ENCODE results near the gene ZNF92.
"Not testable (repeated sequence)": the region's sequence is repeated elsewhere in the genome, so short reads cannot be mapped to it uniquely, and the experiment has no call there.

The ZNF92 gene

DNA sequence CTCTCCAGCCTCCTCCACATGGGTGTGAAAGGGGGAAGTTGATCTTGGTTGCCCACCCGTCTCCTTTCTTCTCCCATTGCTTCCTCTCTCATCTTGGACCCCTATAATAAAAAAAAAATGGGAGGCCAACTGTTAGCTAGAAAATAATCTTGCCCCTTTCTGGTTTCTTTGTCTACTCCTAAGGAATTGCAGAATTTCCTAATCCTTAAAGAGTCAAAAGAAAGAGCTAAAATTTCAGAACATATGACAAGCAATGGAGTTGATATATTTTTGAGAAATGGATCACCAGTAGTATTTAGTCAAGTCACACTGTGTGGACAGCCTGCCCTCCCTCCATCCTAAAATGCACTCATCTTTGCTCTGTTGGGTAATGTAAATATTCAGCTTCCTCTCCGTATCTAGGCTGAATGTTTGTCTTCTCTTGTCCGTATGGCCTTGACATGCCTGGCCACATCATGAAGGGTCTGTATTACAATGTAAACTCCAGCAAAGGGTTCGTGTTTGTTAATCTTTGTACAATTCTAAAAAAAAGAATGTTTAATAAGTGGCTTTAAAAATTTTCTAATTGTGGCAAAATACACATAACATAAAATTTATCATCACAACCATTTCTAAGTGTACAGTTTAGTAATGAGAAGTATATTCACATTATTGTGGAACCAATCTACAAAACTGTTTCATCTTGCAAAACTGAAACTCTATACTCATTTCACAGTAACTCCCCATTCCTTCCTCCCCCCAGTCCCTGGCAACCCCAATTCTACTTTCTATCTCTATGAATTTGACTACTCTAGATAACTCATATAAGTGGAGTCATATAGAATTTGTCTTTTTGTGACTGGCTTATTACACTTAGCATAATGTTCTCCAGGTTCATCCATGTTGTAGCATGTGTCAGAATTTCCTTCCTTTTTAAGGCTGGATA is 71.5 kb downstream of the ZNF92 start:
- Histone ChIP-seq H3K27me3 (ENCODE audit: insufficient read depth, low read depth, severe bottlenecking) (no peaks in the 10 kb centered on the region), H3K4me3 (ENCODE audit: low read depth, low read length) (no peak overlapping the region), H3K36me3 (no peaks in the 10 kb centered on the region), H3K9me3 (ENCODE audit: severe bottlenecking) (peaks cover 5% of the 10 kb centered on the region), H3K27ac (no peak overlapping the region)
- TF ChIP-seq, protein P1, sequence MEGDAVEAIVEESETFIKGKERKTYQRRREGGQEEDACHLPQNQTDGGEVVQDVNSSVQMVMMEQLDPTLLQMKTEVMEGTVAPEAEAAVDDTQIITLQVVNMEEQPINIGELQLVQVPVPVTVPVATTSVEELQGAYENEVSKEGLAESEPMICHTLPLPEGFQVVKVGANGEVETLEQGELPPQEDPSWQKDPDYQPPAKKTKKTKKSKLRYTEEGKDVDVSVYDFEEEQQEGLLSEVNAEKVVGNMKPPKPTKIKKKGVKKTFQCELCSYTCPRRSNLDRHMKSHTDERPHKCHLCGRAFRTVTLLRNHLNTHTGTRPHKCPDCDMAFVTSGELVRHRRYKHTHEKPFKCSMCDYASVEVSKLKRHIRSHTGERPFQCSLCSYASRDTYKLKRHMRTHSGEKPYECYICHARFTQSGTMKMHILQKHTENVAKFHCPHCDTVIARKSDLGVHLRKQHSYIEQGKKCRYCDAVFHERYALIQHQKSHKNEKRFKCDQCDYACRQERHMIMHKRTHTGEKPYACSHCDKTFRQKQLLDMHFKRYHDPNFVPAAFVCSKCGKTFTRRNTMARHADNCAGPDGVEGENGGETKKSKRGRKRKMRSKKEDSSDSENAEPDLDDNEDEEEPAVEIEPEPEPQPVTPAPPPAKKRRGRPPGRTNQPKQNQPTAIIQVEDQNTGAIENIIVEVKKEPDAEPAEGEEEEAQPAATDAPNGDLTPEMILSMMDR (IDR thresholded peaks at IDR 0.05; ENCODE audit: low read depth, low read length): no peak
- DNase-seq: no peak

DNA sequence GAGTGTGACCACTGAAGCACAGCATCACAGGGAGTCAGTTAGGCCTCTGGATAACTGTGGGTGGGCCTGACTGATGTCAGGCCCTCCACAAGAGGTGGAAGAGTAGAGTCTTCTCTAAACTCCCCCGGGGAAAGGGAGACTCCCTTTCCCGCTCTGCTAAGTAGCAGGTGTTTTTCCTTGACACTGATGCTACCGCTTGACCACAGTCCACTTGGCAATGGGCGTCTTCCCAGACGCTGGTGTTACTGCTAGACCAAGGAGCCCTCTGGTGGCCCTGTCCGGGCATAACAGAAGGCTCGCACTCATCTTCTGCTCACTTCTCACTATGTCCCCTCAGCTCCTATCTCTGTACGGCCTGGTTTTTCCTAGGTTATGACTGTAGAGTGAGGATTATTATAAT is 73.4 kb downstream of the ZNF92 start:
- TF ChIP-seq, protein P1 (IDR thresholded peaks at IDR 0.05; ENCODE audit: low read depth, low read length): peak; percentile 26; the same call in 1 of the 2 replicates
- H3K9me3 ChIP-seq (ENCODE audit: severe bottlenecking); H3K4me3 ChIP-seq (ENCODE audit: low read depth, low read length); H3K27me3 ChIP-seq (ENCODE audit: insufficient read depth, low read depth, severe bottlenecking); H3K27ac ChIP-seq; H3K36me3 ChIP-seq: not testable (repeated sequence)
- DNase-seq: peak; percentile 57

DNA sequence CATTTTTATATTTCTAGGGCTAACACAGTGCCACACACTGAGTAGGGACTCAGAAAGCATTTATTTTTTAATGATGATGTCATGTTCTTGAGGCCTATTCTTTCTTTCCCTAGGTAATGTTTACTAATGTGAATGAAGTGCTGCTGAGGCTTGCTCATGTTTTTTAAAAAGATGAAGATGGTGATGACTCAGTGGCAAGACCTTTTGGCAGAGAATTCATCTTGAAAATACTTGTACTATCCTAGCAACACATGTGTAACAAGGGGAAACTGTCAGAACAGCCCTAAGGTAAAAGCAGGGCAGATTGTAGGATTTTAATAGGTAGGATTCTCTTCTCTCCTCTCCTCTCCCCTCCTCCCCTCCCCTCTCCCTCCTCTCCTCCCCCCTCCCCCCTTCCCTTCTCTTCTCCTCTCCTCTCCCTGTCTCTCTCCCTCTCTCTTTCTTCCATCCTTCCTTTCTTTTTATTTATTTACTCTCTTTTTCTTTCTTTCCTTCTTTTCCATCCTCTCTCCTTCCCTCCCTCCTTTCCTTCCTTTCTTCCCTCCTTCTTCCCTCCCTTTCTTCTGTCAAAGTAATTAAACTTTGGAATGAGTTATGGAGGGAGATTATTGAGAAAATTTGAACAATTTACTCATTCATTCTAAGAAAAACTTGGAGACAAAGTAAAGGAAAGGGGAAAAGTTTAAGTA is 75.3 kb downstream of the ZNF92 start:
- no peak overlapping the region for H3K27ac ChIP-seq
- TF ChIP-seq, protein P1 (IDR thresholded peaks at IDR 0.05; ENCODE audit: low read depth, low read length): no peak
- no peak overlapping the region for H3K4me3 ChIP-seq (ENCODE audit: low read depth, low read length)
- H3K27me3 ChIP-seq (ENCODE audit: insufficient read depth, low read depth, severe bottlenecking): no peaks in the 10 kb centered on the region
- DNase-seq: no peak
- H3K36me3 ChIP-seq: no peaks in the 10 kb centered on the region
- peaks cover 5% of the 10 kb centered on the region for H3K9me3 ChIP-seq (ENCODE audit: severe bottlenecking)

DNA sequence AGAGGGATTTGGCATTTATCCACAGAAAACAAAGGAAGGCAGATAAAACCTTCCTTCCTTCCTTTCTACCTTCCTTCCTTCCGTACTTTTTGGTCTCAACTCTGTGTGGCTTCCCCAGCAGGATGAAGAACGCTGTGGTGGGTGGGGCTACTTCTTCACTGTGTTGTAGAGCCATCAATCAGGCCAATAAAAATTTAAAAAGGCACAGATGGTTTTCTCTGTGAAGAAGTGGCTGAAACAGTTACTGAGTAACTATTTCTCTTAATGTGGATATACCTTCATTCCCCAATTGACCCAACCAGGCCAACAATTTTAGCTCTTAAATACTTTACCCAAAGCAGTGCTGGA is 75.8 kb downstream of the ZNF92 start:
- Histone ChIP-seq H3K27me3 (ENCODE audit: insufficient read depth, low read depth, severe bottlenecking) (no peaks in the 10 kb centered on the region), H3K4me3 (ENCODE audit: low read depth, low read length) (no peak overlapping the region), H3K9me3 (ENCODE audit: severe bottlenecking) (peaks cover 5% of the 10 kb centered on the region), H3K36me3 (no peaks in the 10 kb centered on the region), H3K27ac (no peak overlapping the region)
- TF ChIP-seq, protein P1 (IDR thresholded peaks at IDR 0.05; ENCODE audit: low read depth, low read length): no peak
- DNase-seq: no peak
